HG03039 (cell line): Measurements from ENCODE around the gene PITX1.
"Not testable (repeated sequence)": the region's sequence is repeated elsewhere in the genome, so short reads cannot be mapped to it uniquely, and the experiment has no call there.

Experiments used
- ATAC-seq: cut with Tn5 transposase; IDR thresholded peaks from one replicate; pipeline ENCODE4 v1.9.1; 2021; ENCODE audit warnings: mild to moderate bottlenecking, moderate library complexity; ENCODE audit not compliant: unreplicated experiment

The PITX1 gene

DNA sequence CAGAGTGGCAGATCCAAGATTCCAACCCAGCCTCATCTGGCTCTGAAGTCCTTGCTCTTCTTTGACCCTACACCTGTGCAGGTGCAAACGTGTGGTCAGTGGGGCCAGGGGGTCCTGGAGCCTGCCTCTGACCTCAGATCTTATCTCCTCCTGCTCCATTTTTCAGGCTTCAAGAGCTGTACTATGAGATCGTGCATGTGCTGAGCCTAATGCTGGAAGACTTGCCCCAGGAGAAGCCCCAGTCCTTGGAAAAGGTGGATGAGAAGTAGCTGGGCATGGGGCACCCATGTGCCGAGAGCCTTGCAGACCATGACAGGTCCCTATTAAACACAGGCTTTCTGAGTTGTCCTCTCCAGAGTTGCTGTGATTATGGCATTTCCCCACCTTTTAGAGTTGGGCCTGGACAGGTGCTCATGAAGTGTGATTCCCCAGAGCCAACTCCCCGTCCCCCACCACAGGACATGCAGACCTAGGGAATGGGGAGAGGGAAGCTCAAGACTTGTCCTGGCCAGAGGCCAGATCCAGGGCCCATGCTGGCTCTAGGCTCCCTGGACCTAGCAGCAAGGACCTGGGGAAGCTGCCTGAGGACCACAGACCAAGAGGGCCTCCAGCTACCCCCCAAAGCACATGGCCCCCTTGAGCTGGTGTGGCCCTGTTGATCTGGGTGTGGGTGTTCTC, 22.5 kb downstream of the PITX1 start:
- no peak for ATAC-seq

DNA sequence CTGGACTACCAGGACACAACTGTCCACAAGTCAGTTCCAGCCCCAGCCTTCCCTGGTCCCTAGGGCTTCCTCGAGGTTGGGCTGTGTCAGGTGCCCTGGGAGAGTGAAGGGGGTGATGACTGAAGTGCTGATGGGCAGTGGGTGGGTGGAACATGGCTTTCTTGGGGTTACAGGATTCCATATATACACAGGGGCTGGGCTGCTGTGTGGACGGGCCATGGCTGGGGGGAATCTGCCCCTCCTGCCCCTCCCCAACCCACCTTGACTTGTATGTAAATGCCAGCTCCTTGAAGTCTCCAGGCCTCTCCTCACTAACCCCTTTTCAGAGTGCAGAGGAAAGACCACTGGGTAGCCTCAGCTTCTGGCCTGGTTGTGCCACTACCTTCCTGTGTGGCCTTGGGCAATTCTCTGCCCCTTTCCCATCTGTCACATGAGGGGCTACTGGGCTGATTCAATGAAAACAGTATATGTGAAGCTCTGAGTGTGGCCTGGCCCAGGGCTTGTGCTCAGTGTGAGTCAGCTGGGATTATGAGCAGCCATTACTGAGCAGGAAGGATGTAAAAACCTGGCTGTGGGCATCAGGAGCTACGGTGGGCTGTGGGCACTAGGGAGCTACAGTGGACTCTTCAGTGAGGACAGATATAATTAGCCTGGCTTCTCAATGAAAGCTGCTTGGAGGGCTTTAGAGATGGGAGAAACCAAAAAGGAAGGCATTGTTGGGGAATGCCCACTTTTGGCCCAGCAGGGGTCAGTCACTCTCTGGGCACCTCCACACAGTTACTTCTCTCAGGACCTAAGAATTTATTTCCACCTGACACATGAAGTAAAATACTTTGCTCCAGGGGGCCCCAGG, 23.3 kb downstream of the PITX1 start:
- ATAC-seq = no peak

DNA sequence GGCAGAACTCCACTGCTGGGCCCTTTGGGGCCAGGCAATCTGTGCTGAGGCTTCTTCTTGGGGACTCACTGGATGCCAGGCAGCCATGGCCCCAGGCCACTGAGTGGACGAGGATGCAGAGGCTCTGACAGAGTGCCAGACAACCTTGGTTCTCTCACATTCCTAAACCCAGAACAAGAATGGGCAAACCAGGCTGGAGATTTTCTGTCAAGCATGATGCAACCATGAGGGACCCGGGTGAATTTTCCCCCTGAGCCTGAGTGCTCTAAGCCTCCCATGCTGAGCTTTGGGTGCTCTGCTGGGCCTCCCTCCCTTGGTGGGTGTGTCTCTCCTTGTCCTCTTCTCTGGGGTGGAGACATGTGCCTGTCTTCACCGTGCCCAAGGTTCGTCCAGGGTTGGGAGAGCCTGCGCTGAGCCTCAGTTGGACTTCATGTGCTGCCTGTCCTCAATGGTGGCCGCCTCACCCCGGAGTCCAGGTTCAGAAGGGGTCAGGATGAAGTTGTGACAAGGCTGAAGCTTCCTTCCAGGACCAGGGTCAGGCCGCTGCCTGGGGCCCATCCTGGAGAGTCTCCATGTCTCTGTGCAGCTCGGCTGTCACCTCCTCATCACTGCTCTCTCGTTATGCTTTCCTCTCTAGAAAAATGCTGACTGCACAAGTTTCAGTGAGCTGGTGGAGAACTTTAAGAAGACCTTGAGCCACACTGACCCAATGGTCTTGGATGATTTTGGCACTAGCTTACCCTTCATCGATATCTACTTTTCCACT, 24.1 kb downstream of the PITX1 start:
- ATAC-seq = no peak

DNA sequence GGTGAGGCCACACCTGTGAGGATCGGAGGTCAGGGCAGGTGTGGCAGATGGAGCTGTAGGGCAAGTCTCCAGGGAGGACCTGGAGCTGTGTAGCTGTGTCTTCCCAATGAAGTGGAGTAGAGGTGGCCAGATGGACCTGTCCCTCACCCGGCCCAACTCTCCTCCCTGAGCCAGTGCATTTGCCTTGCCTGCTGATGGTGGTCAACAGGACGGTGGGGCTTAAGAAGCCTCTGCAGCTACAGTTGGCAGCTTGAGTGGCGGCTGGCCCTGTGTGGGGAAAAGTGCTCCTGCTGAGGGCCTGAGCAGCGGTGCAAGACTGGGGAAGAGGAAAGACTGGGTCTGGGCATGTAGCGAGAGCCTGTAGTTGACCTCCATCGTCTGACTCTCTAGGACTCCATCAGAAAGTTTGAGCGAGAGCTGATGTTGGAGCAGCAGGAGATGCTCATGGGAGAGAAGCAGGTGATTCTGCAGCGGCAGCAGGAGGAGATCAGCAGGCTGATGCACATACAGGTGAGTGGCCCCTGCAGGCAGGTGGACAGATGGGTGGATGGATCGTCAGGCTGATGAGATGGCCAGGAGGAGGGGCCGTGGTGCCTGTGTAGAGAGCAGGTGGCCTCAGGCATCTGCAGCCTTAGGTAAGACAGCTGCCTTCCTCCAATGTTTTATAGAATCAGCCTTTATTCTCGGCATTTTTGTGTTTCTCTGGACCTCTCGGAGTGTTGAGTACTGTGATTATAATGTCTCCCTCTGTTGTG, 24.9 kb downstream of the PITX1 start:
- no peak for ATAC-seq

DNA sequence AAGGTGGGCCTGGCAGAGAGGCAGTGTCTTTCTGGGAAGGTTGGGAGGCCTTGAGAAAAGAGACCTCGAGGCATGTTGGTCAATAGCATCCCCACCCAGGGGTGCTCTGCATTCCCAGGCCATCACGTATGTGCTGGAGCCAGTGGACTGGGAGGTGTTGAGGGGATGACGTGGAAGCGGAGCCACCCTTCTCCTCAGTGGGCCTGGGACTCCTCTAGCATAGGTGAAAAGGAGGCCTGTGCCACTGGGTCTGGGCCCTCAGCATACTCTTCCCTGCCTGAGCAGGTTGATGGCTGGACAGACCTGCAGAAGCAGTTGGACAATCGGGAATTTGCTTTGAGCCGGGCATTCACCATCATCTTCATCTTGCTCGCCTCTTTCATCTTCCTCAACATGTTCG, 25.5 kb downstream of the PITX1 start:
- ATAC-seq = no peak

DNA sequence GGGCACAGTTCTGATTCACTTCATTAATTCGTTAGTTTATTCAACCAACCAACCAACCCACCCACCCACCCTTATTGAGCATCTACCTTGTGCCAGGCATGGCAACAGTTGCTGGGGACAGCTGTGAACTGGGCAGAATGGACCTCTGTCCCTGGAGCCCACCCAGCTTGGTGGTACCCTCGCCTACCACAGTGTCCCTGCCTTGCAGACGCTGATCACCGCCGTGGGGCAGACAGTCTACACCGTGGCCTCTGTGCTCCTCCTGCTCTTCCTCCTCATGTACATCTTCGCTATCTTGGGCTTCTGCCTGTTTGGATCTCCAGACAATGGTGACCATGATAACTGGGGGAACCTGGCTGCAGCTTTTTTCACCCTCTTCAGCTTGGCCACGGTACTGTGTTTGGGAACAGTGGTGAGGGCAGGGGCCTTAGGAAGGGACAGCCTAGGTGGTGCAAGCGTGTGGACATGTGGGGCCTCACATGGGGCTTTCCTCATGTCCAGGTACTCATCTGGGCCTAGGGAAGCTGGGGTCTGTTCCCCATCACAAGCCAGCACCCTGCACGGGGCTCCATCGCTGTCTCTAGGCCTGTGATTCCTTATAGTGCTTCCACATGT, 26.2 kb downstream of the PITX1 start:
- no peak for ATAC-seq

DNA sequence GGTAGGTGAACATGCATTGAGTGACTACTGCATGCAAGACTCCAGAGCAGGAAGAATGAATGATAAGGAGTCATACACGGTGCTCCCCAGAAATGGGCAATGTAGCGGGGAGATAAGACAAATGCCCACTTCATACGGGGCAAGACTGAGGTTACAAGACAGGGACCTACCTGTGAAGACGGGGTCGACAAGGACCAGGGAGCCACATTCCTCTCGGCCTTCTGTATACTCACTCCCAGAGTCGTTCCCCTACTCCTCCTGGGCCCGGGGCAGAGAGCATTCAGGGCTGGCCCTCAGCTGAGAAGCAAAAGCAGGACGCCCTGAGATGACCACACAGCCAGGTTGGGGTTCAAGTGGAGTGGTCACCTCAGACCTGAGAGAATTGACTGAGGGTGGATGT, 26.7 kb downstream of the PITX1 start:
- no peak for ATAC-seq

DNA sequence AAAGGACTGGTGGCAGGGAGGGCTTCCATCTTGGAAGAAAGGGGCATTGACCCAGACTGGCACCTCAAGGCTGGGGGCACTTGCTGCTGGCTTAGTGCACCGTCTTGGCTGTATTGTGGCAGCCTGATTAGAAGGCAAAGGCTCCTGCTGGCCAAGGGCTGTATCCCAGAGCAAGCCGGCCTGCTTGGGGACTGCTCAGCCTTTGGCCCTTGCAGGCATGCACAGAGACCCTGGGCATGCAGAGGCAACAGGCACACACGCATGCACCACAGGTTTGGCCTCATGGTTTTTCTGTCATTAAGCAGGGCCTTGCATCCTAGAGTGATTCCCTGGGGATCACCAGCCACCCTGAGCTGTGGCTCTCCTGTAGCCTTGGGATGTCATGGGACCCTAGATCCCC, 29.0 kb downstream of the PITX1 start:
- no peak for ATAC-seq

DNA sequence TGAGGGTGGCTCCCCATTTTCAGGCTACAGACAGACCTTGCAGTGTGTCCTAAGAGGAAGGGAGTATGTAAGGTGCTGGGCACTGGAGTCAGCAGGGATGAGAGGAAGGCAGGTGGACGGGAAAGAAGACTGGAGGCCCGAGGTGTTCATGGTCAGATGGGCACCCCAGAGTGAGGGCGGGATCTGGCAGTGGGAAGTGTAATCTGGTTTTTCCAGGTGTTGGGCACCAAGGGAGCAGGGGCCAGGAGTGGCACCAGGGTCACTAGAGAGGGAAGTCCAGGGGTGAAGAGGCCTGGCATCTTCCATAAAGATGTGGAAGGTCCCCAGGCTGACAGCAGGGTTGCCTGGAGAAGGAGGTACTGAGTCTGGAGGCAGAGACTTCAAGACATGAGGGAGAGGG, 29.7 kb downstream of the PITX1 start:
- ATAC-seq = no peak

DNA sequence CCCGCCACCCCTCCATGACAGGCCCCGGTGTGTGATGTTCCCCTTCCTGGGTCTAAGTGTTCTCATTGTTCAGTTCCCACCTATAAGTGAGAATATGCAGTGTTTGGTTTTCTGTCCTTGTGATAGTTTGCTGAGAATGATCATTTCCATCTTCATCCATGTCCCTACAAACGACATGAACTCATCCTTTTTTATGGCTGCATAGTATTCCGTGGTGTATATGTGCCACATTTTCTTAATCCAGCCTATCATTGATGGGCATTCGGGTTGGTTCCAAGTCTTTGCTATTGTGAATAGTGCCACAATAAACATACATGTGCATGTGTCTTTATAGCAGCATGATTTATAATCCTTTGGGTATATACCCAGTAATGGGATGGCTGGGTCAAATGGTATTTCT, 36.0 kb downstream of the PITX1 start:
- not testable (repeated sequence) for ATAC-seq

DNA sequence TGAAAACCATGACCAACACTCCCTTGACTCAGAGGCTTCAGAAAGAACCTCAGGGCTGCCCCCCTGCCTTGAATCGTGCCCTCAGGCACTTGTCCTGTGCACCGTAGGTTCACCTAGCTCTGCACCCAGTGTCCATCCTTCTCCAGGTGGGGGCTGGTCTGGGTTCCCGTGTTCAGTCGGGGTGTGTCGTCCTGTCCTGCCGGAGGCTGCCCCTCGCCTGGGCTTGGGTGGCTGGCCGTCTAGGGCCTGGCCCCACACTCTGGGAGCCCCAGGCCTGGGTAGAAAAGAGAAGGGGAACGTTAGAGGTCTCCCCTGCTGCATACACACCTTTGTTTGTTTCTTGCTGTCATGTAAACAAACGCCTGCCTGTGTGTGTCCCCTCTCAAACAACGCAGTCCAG, 37.0 kb downstream of the PITX1 start:
- no peak for ATAC-seq

DNA sequence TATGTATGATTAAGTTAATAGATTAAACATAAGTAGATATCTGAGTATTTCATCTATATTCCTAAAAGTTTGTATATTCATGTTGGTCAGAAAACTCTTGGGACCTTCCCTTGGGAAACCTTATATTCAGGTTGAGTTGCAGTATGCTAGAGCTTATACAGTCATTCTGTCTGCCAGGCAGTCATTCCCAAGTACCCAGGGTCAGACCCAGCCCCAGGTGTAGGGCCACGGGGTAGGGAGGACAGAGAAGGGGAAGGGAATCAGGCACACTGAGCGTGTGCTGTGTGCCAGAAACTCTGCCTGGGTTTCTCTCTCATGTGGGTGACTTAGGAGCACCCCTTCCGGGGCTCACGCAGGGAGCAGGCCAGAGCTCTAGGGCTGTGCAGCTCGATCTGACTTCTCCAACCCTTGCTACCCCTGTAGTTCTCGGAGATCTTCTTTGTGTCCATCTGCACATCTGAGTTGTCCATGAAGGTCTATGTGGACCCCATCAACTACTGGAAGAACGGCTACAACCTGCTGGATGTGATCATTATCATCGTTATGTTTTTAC, 38.1 kb downstream of the PITX1 start:
- no peak for ATAC-seq

DNA sequence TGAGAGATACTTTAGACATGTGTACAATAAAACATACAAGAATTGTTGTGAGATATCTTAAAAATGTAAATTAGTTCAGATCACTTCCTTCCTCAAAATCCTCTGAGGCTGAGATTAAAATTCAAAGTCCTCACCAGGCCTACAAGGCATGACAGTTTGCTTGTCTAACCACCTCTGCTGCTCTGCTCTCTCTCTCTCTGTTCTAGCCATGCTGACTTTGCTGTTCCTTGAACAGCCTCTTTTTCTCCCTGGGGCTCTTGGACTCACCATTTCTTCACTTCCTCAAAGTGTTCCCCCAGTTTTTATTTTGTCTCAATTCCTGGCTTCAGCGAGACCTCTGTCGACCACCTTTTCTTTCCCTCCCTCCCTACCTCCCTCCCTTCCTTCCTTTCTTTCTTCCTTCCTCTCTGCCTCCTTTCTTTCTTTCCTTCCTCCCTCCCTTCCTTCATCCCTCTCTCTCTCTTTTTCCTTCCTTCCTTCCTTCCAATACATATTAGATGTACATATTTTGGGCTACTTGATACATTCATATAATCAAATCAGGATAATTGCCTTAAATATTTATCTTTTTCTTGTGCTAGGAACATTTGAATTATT, 39.4 kb downstream of the PITX1 start:
- ATAC-seq = no peak

DNA sequence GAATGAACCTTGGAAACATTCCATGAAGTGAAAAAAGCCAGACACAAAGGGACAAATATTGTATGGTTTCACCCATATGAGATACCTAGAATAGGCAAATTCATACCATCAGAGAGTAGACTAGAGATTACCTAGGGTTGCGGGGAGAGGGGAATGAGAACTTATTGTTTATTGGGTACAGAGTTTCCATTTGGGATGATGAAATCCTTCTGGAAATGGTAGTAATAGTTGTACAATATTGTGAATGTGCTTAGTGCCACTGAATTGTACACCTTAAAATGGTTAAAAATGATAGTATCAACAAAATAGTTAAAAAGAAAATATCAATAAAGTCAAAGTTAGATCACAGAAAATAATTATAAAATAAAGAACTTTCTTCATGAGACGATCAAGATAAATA, 40.9 kb downstream of the PITX1 start:
- ATAC-seq = no peak

DNA sequence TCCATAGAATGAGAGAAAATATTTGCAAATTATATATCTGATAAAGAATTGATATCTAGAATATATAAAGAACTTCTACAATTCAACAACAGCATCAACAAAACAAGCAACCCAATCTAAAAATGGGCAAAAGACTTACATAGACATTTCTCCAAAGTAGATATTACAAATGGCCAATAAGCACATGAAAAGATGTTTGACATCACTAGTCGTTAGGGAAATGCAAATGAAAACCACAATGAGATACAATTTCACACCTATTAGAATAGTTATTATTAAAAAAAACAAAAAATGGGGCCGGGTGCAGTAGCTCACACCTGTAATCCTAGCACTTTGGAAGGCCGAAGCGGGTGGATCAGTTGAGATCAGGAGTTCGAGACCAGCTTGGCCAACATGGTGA, 41.9 kb downstream of the PITX1 start:
- no peak for ATAC-seq

DNA sequence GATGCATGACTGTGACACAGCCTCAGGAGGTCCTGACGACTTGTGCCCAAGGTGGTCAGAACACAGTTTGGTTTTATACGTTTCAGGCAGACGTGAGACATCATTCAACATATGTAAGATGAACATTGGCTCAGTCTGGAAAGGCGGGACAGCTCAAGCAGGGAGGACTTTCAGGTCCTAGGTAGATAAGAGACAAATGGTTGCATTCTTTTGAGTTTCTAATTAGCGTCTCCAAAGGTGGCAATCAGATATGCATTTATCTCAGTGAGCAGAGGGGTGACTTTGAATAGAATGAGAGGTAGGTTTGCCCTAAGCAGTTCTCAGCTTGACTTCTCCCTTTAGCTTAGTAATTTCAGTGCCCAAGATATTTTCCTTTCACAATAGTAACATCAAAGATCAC, 43.8 kb downstream of the PITX1 start:
- not testable (repeated sequence) for ATAC-seq

DNA sequence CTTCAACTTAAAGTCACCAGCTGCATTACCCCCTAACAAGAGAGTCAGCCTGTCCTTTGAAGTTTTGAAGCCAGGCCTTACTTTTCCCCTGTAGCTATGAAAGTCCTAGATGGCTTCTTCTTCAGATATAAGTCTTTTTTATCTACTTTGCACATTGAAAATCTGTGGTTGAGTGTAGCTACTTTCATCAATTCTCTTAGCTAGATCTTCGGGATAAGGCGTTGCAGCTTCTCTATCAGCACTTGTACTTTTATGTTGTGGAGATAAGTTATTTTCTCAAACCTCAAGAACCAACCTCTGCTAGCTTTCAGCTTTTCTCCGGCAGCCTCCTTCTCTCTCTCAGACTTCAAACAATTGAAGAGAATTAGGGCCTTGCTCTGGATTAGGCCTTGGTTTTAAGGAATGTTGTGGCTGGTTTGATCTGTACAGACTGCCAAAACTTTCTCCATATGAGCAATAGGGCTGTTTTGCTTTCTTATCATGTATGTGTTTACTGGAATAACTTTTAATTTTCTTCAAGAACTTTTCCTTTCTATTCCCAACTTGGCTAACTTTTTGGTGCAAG, 44.7 kb downstream of the PITX1 start:
- no peak for ATAC-seq

DNA sequence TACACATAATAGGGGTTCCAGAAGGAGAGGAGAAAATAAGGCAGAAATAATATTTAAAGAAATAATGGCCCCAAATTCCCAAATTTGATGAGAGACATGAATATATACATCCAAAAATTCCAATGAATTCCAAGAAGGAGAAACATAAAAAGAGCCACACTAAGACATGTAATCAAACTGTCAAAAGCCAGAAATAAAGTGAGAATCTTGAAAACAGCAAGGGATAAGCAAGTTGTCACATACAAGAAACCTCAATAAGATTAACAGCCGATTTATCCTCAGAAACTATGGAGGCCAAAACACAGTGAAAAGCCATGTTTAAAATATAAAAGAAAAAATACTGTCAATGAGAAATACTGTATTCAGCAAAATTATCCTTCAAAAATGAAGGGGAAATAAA, 51.8 kb downstream of the PITX1 start:
- ATAC-seq = no peak

DNA sequence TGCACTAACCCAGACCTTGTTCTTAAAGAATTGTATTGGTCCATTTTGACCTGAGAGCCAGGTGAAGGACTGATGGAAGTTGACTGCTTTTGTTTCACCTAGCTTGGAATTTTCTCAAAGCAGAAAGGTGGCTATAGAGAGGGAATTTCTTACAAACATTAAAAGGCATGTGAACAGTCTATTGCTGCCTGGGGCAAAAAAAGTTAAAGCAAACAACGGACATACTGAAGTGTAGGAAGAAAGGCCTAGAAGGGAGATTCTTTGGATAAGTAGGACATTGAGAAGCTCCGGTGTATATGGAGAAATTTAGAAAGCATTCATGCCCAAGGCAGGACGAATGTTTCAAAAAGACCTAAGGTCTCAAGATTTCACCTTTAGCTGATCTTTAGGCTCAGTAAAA, 54.6 kb downstream of the PITX1 start:
- ATAC-seq = no peak
